ENCODE measurements around the gene NFE2. TPM values are rescaled to one million over a fixed set of nuclear protein-coding genes. Genes with fewer than 3 reads are reported as not detected.

NFE2 gene
- total RNA-seq, 4 donors from 2014 or later: 2.5 to 18.6 (median 8.1) TPM

GRCh38 chr12:54261815-54262402 lies 38.9 kb downstream of the NFE2 start:
- H3K4me3 ChIP-seq (ENCODE audit: low read depth, poor library complexity, severe bottlenecking): no peak overlapping the region
- intact Hi-C loops (cut with DNase I; ENCODE audit: low total_unique reads): no loop called here
- TF ChIP-seq CTCF (IDR thresholded peaks at IDR 0.05): no peak
- TF ChIP-seq POLR2A (IDR thresholded peaks at IDR 0.05): no peak
- WGBS, 2 donors: 57 to 68% methylated on average over 5 of the region's 5 CpGs
- no peak for DNase-seq (ENCODE audit: low spot score in 2 of 2)

- 5 to 14% methylated on average over 11 of the region's 11 CpGs for WGBS, 2 donors
- peak in 1 of 2 donors; percentile 37 for DNase-seq (ENCODE audit: low spot score in 2 of 2)
Observed at GRCh38 chr12:54259194-54260011, 41.4 kb downstream of the NFE2 start.

GRCh38 chr12:54258201-54258681 lies 42.6 kb downstream of the NFE2 start:
- intact Hi-C loops (cut with DNase I; ENCODE audit: low total_unique reads): no loop called here
- no peak for DNase-seq (ENCODE audit: low spot score in 2 of 2)
- H3K4me3 ChIP-seq (ENCODE audit: low read depth, poor library complexity, severe bottlenecking): no peak overlapping the region
- TF ChIP-seq POLR2A (IDR thresholded peaks at IDR 0.05) (no peak), CTCF (IDR thresholded peaks at IDR 0.05) (no peak)

More at GRCh38 chr12:54259194-54260011, 41.4 kb downstream of the NFE2 start:
- no peak overlapping the region for H3K4me3 ChIP-seq (ENCODE audit: low read depth, poor library complexity, severe bottlenecking)
- intact Hi-C loops (cut with DNase I; ENCODE audit: low total_unique reads): no loop called here
- TF ChIP-seq POLR2A (IDR thresholded peaks at IDR 0.05) (no peak), CTCF (IDR thresholded peaks at IDR 0.05) (no peak)

GRCh38 chr12:54257332-54257731 lies 43.5 kb downstream of the NFE2 start:
- no peak overlapping the region for H3K4me3 ChIP-seq (ENCODE audit: low read depth, poor library complexity, severe bottlenecking)
- no peak for TF ChIP-seq CTCF (IDR thresholded peaks at IDR 0.05)
- TF ChIP-seq POLR2A (IDR thresholded peaks at IDR 0.05): no peak
- WGBS, 2 donors: 88 to 91% methylated on average over 8 of the region's 8 CpGs
- DNase-seq (ENCODE audit: low spot score in 2 of 2): no peak
- intact Hi-C loops (cut with DNase I; ENCODE audit: low total_unique reads): no loop called here

GRCh38 chr12:54253240-54253639 lies 47.6 kb downstream of the NFE2 start:
- intact Hi-C loops (cut with DNase I; ENCODE audit: low total_unique reads): no loop called here
- H3K4me3 ChIP-seq (ENCODE audit: low read depth, poor library complexity, severe bottlenecking): no peak overlapping the region
- 92 to 93% methylated on average over 4 of the region's 4 CpGs for WGBS, 2 donors
- TF ChIP-seq POLR2A (IDR thresholded peaks at IDR 0.05) (no peak), CTCF (IDR thresholded peaks at IDR 0.05) (no peak)
- DNase-seq (ENCODE audit: low spot score in 2 of 2): no peak

Data from lower leg skin (tissue), 4 donors.